Stomach (tissue), 4 donors: Measurements from ENCODE around the gene IMPDH1.

Source experiments
- CTCF ChIP-seq, 7 experiments: fragments of 450-650 bp in 4 of 7; fragments of 200-600 bp in 3 of 7; sonication (generic) in 3 of 7; IDR thresholded peaks; one replicate each; pipeline ENCODE4 v1.5.1; 2016 to 2019; ENCODE audit warnings: antibody characterized with exemption in 7 of 7, control low read depth in 2 of 7, mild to moderate bottlenecking in 1 of 7
- EP300 ChIP-seq: sonication (generic); formaldehyde crosslinking; IDR thresholded peaks from one replicate; pipeline ENCODE4 v1.6.1; 2017; ENCODE audit warnings: antibody characterized with exemption
- POLR2A ChIP-seq, 4 donors: fragments of 450-650 bp; IDR thresholded peaks; one replicate each; pipeline ENCODE4 v1.6.1; 2016; ENCODE audit warnings: antibody characterized with exemption in 4 of 4, control low read depth in 2 of 4, mild to moderate bottlenecking in 1 of 4, moderate library complexity in 1 of 4

GRCh38 chr7:128435327-128435686, 25.5 kb upstream of the IMPDH1 start:
- no peak for TF ChIP-seq CTCF (IDR thresholded peaks at IDR 0.05)
- no peak for TF ChIP-seq EP300
- TF ChIP-seq POLR2A (IDR thresholded peaks at IDR 0.05), result no peak
